ENCODE data around the gene SETD6.

GRCh38 chr16:58465817-58466216, 49.5 kb upstream of the SETD6 start:
- TF ChIP-seq CTCF (IDR thresholded peaks at IDR 0.05) = no peak
- no peak for TF ChIP-seq POLR2A (IDR thresholded peaks at IDR 0.05)

Data from lower leg skin (tissue), 3 donors.